A673 (cell line): ENCODE data around the gene FN3K.

Experiments used
- EZH2 ChIP-seq: fragments of 200-600 bp; sonication (generic); IDR thresholded peaks from 2 replicates; pipeline ENCODE4 v1.6.1; 2017; ENCODE audit warnings: borderline replicate concordance, low read depth, mild to moderate bottlenecking, mixed read lengths, antibody characterized with exemption, low read length; ENCODE audit not compliant: poor library complexity, severe bottlenecking
- TF ChIP-seq, protein P1 (sequence below): fragments of 300-800, 200-600 bp; sonication (generic); conservative IDR thresholded peaks from 2 replicates; pipeline ENCODE4 v1.5.1; 2017; ENCODE audit warnings: low read depth, mild to moderate bottlenecking, antibody characterized with exemption, low read length, moderate library complexity, mixed read lengths

- TF ChIP-seq, protein P1, sequence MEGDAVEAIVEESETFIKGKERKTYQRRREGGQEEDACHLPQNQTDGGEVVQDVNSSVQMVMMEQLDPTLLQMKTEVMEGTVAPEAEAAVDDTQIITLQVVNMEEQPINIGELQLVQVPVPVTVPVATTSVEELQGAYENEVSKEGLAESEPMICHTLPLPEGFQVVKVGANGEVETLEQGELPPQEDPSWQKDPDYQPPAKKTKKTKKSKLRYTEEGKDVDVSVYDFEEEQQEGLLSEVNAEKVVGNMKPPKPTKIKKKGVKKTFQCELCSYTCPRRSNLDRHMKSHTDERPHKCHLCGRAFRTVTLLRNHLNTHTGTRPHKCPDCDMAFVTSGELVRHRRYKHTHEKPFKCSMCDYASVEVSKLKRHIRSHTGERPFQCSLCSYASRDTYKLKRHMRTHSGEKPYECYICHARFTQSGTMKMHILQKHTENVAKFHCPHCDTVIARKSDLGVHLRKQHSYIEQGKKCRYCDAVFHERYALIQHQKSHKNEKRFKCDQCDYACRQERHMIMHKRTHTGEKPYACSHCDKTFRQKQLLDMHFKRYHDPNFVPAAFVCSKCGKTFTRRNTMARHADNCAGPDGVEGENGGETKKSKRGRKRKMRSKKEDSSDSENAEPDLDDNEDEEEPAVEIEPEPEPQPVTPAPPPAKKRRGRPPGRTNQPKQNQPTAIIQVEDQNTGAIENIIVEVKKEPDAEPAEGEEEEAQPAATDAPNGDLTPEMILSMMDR: no peak
- no peak for TF ChIP-seq EZH2
Observed at GRCh38 chr17:82748756-82749155, 13.3 kb downstream of the FN3K start.
